ENCODE data around the gene FCHSD1.

DNA sequence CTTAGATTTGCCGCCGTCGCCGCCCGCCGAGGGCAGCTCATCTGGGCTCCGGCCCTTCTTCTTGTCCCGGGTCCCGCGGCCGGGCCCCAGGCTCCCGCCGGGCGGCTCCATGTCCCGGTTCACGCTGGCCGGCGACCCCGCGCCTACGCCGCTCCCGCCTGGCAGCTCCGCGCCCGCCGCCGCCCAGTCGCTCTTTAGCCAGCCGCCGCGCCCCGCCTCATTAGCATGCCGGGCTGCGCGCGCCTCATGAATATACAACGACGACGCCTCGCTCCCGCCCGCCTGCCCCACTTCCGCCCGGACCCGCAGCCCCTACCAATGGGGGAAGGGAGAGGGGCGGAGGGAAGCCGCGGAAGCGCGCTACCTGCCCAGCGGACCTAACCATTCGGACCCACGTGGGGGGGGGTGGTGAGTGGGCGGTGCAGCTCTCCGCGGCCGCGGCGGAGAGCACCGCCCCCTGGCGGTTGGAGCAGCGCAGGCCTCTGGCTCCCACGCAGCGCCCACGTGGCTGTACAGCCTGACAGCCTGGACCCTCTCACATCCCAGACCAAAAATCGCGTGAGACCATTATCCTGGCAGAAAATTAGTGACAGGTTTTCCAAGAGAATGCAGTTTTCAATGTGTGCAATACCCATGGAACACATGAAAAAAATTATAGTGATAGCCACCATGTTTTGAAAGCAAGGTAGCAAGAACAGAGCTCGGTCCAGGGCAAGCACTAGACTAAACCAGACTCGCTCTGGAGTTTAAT, 32.2 kb downstream of the FCHSD1 start, which contains the start of gene DIAPH1:
- TF ChIP-seq, protein P1, sequence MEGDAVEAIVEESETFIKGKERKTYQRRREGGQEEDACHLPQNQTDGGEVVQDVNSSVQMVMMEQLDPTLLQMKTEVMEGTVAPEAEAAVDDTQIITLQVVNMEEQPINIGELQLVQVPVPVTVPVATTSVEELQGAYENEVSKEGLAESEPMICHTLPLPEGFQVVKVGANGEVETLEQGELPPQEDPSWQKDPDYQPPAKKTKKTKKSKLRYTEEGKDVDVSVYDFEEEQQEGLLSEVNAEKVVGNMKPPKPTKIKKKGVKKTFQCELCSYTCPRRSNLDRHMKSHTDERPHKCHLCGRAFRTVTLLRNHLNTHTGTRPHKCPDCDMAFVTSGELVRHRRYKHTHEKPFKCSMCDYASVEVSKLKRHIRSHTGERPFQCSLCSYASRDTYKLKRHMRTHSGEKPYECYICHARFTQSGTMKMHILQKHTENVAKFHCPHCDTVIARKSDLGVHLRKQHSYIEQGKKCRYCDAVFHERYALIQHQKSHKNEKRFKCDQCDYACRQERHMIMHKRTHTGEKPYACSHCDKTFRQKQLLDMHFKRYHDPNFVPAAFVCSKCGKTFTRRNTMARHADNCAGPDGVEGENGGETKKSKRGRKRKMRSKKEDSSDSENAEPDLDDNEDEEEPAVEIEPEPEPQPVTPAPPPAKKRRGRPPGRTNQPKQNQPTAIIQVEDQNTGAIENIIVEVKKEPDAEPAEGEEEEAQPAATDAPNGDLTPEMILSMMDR (IDR thresholded peaks at IDR 0.05) = peak; percentile 97 to 100 (median 100)
- TF ChIP-seq POLR2A (IDR thresholded peaks at IDR 0.05) (peak; percentile 95), POLR2AphosphoS5 (IDR thresholded peaks at IDR 0.05) (peak; percentile 93)

Measured in prostate gland (tissue), 2 donors.